WERI-Rb-1 (cell line): ENCODE results near the gene SVEP1.

Experiments
- DNase-seq: peaks from one replicate; pipeline ENCODE4 v3.0.0-alpha.2; 2020
- H3K27ac ChIP-seq: fragments of 250-450 bp; sonication (Bioruptor Pico); 2 replicates; pipeline ENCODE4 v1.5.1; 2020; ENCODE audit warnings: mild to moderate bottlenecking, moderate library complexity
- H3K27me3 ChIP-seq: fragments of 250-450 bp; sonication (Bioruptor Pico); 2 replicates; pipeline ENCODE4 v1.5.1; 2021; ENCODE audit warnings: mild to moderate bottlenecking, low read depth, moderate library complexity; ENCODE audit not compliant: insufficient read depth, severe bottlenecking
- H3K36me3 ChIP-seq: fragments of 250-450 bp; sonication (Bioruptor Pico); 2 replicates; pipeline ENCODE4 v1.5.1; 2020; ENCODE audit warnings: mild to moderate bottlenecking, moderate library complexity
- H3K4me3 ChIP-seq: 2 replicates; pipeline ENCODE4 v1.5.1; 2011; ENCODE audit warnings: low read depth, mild to moderate bottlenecking, control low read depth, low read length
- H3K9me3 ChIP-seq: fragments of 250-450 bp; sonication (Bioruptor Pico); 2 replicates; pipeline ENCODE4 v1.5.1; 2021; ENCODE audit warnings: mild to moderate bottlenecking, moderate library complexity; ENCODE audit not compliant: severe bottlenecking
- CTCF ChIP-seq: IDR thresholded peaks from 2 replicates; pipeline ENCODE4 v1.5.1; 2011; ENCODE audit warnings: low read depth, mild to moderate bottlenecking, control low read depth, inconsistent platforms, low read length

Gene SVEP1

GRCh38 chr9:110512817-110513216 is 66.7 kb downstream of the SVEP1 start:
- no peak overlapping the region for H3K27ac ChIP-seq
- H3K9me3 ChIP-seq, result no peaks in the 10 kb centered on the region
- no peaks in the 10 kb centered on the region for H3K36me3 ChIP-seq
- no peak for DNase-seq
- H3K4me3 ChIP-seq, result no peak overlapping the region
- TF ChIP-seq CTCF, result no peak
- peaks cover 78% of the 10 kb centered on the region for H3K27me3 ChIP-seq

- Histone ChIP-seq H3K4me3 (no peak overlapping the region), H3K27ac (no peak overlapping the region), H3K9me3 (no peaks in the 10 kb centered on the region), H3K36me3 (no peaks in the 10 kb centered on the region), H3K27me3 (peaks cover 80% of the 10 kb centered on the region)
- no peak for DNase-seq
- TF ChIP-seq CTCF, result no peak
Measured at GRCh38 chr9:110509792-110510191, 69.7 kb downstream of the SVEP1 start.

GRCh38 chr9:110502842-110503241 is 76.7 kb downstream of the SVEP1 start:
- Histone ChIP-seq H3K36me3 (no peaks in the 10 kb centered on the region), H3K27ac (no peak overlapping the region), H3K27me3 (peaks cover 71% of the 10 kb centered on the region), H3K4me3 (no peak overlapping the region), H3K9me3 (no peaks in the 10 kb centered on the region)
- no peak for TF ChIP-seq CTCF
- no peak for DNase-seq

GRCh38 chr9:110499608-110500007 is 79.9 kb downstream of the SVEP1 start:
- Histone ChIP-seq H3K36me3 (no peaks in the 10 kb centered on the region), H3K27me3 (peaks cover 76% of the 10 kb centered on the region), H3K9me3 (no peaks in the 10 kb centered on the region), H3K4me3 (no peak overlapping the region), H3K27ac (no peak overlapping the region)
- TF ChIP-seq CTCF, result no peak
- DNase-seq, result no peak

- no peak overlapping the region for H3K27ac ChIP-seq
- DNase-seq, result no peak
- H3K4me3 ChIP-seq, result no peak overlapping the region
- TF ChIP-seq CTCF, result no peak
- H3K36me3 ChIP-seq, result no peaks in the 10 kb centered on the region
- H3K9me3 ChIP-seq, result no peaks in the 10 kb centered on the region
- peaks cover 77% of the 10 kb centered on the region for H3K27me3 ChIP-seq
Measured at GRCh38 chr9:110487196-110487595, 92.3 kb downstream of the SVEP1 start.

GRCh38 chr9:110486218-110486617 is 93.3 kb downstream of the SVEP1 start:
- Histone ChIP-seq H3K36me3 (no peaks in the 10 kb centered on the region), H3K4me3 (no peak overlapping the region), H3K27ac (no peak overlapping the region), H3K9me3 (no peaks in the 10 kb centered on the region), H3K27me3 (peaks cover 84% of the 10 kb centered on the region)
- TF ChIP-seq CTCF, result no peak
- no peak for DNase-seq
